Ovary (tissue), 9 donors: ENCODE measurements around the gene ISG20. TPM values are rescaled to one million over a fixed set of nuclear protein-coding genes. Genes with fewer than 3 reads are reported as not detected.

ENCODE experiments used
- DNase-seq, 5 donors: peaks; one replicate each; pipeline ENCODE4 v3.0.0-alpha.2; 2019 to 2020
- H3K27ac ChIP-seq, 2 donors: fragments of 200-600 bp; one replicate each; pipeline versions ENCODE4 v1.5.1 to v1.8.0; 2019 to 2022
- H3K27me3 ChIP-seq: fragments of 200-600 bp; one replicate; pipeline ENCODE4 v1.8.0; 2022
- H3K36me3 ChIP-seq: fragments of 200-600 bp; sonication (generic); one replicate; pipeline ENCODE4 v1.5.1; 2019
- H3K4me1 ChIP-seq: one replicate; pipeline ENCODE4 v1.8.1; 2013; ENCODE audit warnings: mild to moderate bottlenecking, moderate library complexity; ENCODE audit not compliant: insufficient read depth
- H3K4me3 ChIP-seq: fragments of 200-600 bp; sonication (generic); one replicate; pipeline ENCODE4 v1.5.1; 2017
- H3K9me3 ChIP-seq, 2 donors: fragments of 200-600 bp in 1 of 2; sonication (generic) in 1 of 2; one replicate each; pipeline versions ENCODE4 v1.5.1 to v1.8.1; 2013 to 2019; ENCODE audit warnings: mild to moderate bottlenecking in 1 of 2, moderate library complexity in 1 of 2
- EP300 ChIP-seq: sonication (generic); formaldehyde crosslinking; IDR thresholded peaks from one replicate; pipeline ENCODE4 v1.6.1; 2017; ENCODE audit warnings: antibody characterized with exemption
- POLR2A ChIP-seq: fragments of 450-650 bp; IDR thresholded peaks from one replicate; pipeline ENCODE4 v1.6.1; 2017; ENCODE audit warnings: antibody characterized with exemption, mild to moderate bottlenecking, moderate library complexity
- WGBS, 3 donors: extraction: QIAGEN DNeasy Blood & Tissue Kit in 1 of 3; methylation state at CpG; one replicate each; pipeline versions ENCODE4 v1.1.5 to v1.1.7; 2013 to 2017; 5-methylcytosine and 5-hydroxymethylcytosine counted together
- intact Hi-C, 4 donors: fragments of 100-400 bp; cut with DNase I; formaldehyde crosslinking; loops; one replicate each; pipeline versions ENCODE4 v1.11.0 to v1.15.1; 2022 to 2023
- polyA plus RNA-seq, 2 donors: library from polyadenylated mRNA; stranded (reverse); fragments of 200-250 nt in 1 of 2; fragments of 350-450 nt in 1 of 2; fragmentation: Illumina TruSeq in 1 of 2; extraction: RNeasy Lipid Tissue Mini Kit (QIAGEN cat#74804) in 1 of 2; gene quantifications; one replicate each; pipeline ENCODE4 v1.2.3, GENCODE V29; 2013 to 2014
- total RNA-seq, 7 donors: library from RNA; depleted of rRNA in 2 of 7; stranded (reverse); fragments of >200 nt in 2 of 7; fragmentation: NEBNext Ultra II Directional in 3 of 7; extraction: Animal tissue kit (Norgen Biotek cat#: 25700) in 3 of 7; gene quantifications; one replicate each; pipeline versions ENCODE4 v1.1.0 to v1.2.4, GENCODE V29; 2016 to 2023
- TF ChIP-seq, protein P1 (sequence below), 3 donors: fragments of 450-650 bp in 2 of 3; fragments of 200-600 bp in 1 of 3; IDR thresholded peaks; one replicate each; pipeline versions ENCODE4 v1.5.1 to v1.8.0; 2016 to 2022; ENCODE audit warnings: antibody characterized with exemption in 3 of 3, mild to moderate bottlenecking in 1 of 3
- donor health status: DM: no; HTN: no; CAD: no; lungs with moderate emphysema.
- donor health status: DM: no; HTN: no; CAD: no.
- donor health status: Bipolar disorder and iron deficiency.
- donor health status: DM: yes; HTN: yes; CAD: no.
- donor health status: DM: no; HTN: no; CAD: no.
- donor health status: DM: yes; HTN: yes; CAD: no.

ISG20 gene
- total and polyA plus RNA-seq, 9 donors, result 0.88 to 58.6 (median 14.5) TPM

DNA sequence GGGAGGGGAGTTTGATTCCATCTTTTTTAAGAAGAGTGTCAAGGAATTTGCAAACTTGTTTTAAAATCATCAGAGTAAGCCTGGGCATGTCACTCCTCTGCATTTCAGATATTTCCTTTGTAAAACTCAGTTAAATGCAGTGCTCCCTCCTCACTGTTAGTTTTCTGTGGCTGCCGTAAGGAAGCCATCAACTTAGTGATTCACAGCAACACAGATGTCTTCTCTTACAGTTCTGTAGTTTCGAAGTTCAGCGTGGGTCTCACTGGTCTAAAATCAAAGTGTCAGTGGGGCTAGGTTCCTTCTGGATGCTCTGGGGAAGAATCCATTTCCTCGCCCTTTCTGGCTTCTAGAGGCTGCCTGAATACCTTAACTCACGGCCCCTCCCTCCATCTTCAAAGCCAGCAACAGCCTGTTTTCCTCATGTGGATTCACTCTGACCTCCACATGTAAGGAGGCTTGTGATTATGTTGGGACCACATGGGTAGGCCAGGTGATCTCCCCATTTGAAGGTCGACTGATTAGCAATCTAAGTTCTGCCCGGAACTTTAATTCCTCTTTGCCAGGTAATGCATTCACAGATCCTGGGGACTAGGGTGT, 12.4 kb downstream of the ISG20 start:
- TF ChIP-seq, protein P1, sequence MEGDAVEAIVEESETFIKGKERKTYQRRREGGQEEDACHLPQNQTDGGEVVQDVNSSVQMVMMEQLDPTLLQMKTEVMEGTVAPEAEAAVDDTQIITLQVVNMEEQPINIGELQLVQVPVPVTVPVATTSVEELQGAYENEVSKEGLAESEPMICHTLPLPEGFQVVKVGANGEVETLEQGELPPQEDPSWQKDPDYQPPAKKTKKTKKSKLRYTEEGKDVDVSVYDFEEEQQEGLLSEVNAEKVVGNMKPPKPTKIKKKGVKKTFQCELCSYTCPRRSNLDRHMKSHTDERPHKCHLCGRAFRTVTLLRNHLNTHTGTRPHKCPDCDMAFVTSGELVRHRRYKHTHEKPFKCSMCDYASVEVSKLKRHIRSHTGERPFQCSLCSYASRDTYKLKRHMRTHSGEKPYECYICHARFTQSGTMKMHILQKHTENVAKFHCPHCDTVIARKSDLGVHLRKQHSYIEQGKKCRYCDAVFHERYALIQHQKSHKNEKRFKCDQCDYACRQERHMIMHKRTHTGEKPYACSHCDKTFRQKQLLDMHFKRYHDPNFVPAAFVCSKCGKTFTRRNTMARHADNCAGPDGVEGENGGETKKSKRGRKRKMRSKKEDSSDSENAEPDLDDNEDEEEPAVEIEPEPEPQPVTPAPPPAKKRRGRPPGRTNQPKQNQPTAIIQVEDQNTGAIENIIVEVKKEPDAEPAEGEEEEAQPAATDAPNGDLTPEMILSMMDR (IDR thresholded peaks at IDR 0.05), result no peak
- TF ChIP-seq POLR2A (no peak), EP300 (no peak)
- DNase-seq, result no peak
- Histone ChIP-seq H3K27me3 (no peaks in the 10 kb centered on the region), H3K36me3 (no peaks in the 10 kb centered on the region), H3K27ac (no peak overlapping the region), H3K4me1 (no peaks in the 10 kb centered on the region), H3K9me3 (no peaks in the 10 kb centered on the region), H3K4me3 (no peak overlapping the region)
- intact Hi-C loops, result loop anchor here in 1 of 4 donors (10.0 kb wide), 1 partner anchor 184 kb away; no protein-coding TSS in a partner anchor
- 48 to 56% (median 55%) methylated on average over 7 of the region's 7 CpGs for WGBS, 3 donors

GRCh38 chr15:88651971-88652370, 13.2 kb downstream of the ISG20 start:
- DNase-seq, result no peak
- no peaks in the 10 kb centered on the region for H3K9me3 ChIP-seq
- no peak overlapping the region for H3K4me3 ChIP-seq
- intact Hi-C loops, result loop anchor here in 1 of 4 donors (10.0 kb wide), 1 partner anchor 183 kb away; no protein-coding TSS in a partner anchor
- no peaks in the 10 kb centered on the region for H3K4me1 ChIP-seq
- no peaks in the 10 kb centered on the region for H3K27me3 ChIP-seq
- 81 to 85% (median 84%) methylated on average over 9 of the region's 9 CpGs for WGBS, 3 donors
- no peak overlapping the region for H3K27ac ChIP-seq
- TF ChIP-seq, protein P1 (IDR thresholded peaks at IDR 0.05), result no peak
- TF ChIP-seq POLR2A, result no peak
- TF ChIP-seq EP300, result no peak
- H3K36me3 ChIP-seq, result no peaks in the 10 kb centered on the region

GRCh38 chr15:88652456-88653199, 13.8 kb downstream of the ISG20 start:
- Histone ChIP-seq H3K4me1 (no peaks in the 10 kb centered on the region), H3K27me3 (no peaks in the 10 kb centered on the region), H3K27ac (no peak overlapping the region), H3K36me3 (no peaks in the 10 kb centered on the region), H3K4me3 (no peak overlapping the region), H3K9me3 (no peaks in the 10 kb centered on the region)
- DNase-seq, result no peak
- TF ChIP-seq, protein P1 (IDR thresholded peaks at IDR 0.05), result no peak
- TF ChIP-seq EP300 (no peak), POLR2A (no peak)
- intact Hi-C loops, result loop anchor here in 1 of 4 donors (10.0 kb wide), 1 partner anchor 182 kb away; no protein-coding TSS in a partner anchor
- WGBS, 3 donors, result 72 to 84% (median 80%) methylated on average over 7 to 8 of the region's 8 CpGs

DNA sequence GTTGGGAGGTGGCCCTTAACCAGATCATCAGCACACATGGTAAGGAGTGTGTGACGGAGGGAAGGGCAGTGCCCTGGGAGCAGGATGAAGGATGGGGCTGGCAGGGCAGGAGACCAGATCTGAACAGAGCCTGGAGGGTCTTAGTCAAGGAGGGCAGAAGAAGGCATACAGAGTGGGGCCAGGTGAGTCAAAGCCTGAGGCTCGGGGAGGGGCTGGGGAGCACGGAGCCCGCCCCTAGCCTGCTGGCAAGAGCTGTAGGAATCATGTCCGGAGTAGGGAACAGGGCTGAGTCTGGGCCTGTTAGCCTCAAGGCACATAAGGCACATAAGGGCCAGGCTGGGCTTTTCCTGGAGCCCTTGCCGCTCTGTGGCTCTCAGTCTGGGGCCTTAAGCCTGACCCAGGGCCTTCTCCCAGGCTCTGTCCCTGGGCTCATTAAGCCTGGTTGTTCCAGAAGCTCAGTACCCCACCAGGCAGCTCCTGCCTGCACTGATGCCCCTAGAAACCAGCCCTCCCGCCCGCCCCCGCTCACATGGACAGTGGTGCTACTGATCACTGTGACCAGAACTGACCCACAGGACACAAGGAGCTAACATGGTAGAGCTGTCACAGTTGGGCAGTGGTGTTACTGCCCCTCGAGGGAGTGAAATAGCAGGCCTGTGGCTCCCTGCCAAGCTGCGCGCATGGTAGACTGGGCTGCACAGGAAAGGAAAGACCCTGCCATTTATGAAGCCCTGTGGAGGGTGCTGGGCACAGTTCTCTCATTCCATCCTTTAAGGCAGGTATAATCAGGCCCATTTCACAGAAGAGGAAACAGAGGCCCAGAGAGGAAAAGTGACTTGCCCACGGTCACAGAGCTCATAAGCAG, 14.6 kb downstream of the ISG20 start:
- TF ChIP-seq POLR2A, result no peak
- TF ChIP-seq, protein P1 (IDR thresholded peaks at IDR 0.05), result no peak
- no peak for TF ChIP-seq EP300
- no peaks in the 10 kb centered on the region for H3K36me3 ChIP-seq
- no peaks in the 10 kb centered on the region for H3K4me1 ChIP-seq
- intact Hi-C loops, result loop anchor here in 1 of 4 donors (10.0 kb wide), 1 partner anchor 181 kb away; no protein-coding TSS in a partner anchor
- DNase-seq, result no peak
- no peaks in the 10 kb centered on the region for H3K9me3 ChIP-seq
- WGBS, 3 donors, result 86 to 89% (median 87%) methylated on average over 12 to 13 of the region's 13 CpGs
- H3K4me3 ChIP-seq, result no peak overlapping the region
- H3K27ac ChIP-seq, result no peak overlapping the region
- H3K27me3 ChIP-seq, result no peaks in the 10 kb centered on the region
